IPS-18a (cell line): ENCODE measurements around the gene IL22.
"Not testable (repeated sequence)": the region's sequence is repeated elsewhere in the genome, so short reads cannot be mapped to it uniquely, and the experiment has no call there.

ENCODE experiments used
- H3K27ac ChIP-seq: one replicate; pipeline ENCODE4 v1.5.1; 2013; ENCODE audit warnings: low read length
- H3K27me3 ChIP-seq: one replicate; pipeline ENCODE4 v1.6.1; 2013; ENCODE audit warnings: mild to moderate bottlenecking, low read length; ENCODE audit not compliant: control insufficient read depth, insufficient read depth
- H3K36me3 ChIP-seq: one replicate; pipeline ENCODE4 v1.6.1; 2013; ENCODE audit warnings: low read depth, low read length; ENCODE audit not compliant: control insufficient read depth
- H3K4me1 ChIP-seq: one replicate; pipeline ENCODE4 v1.6.1; 2013; ENCODE audit warnings: low read depth, low read length; ENCODE audit not compliant: control insufficient read depth
- H3K4me3 ChIP-seq: one replicate; pipeline ENCODE4 v1.5.1; 2013; ENCODE audit warnings: low read length
- H3K9ac ChIP-seq: one replicate; pipeline ENCODE4 v1.6.1; 2013; ENCODE audit warnings: mild to moderate bottlenecking, low read length, moderate library complexity
- H3K9me3 ChIP-seq: one replicate; pipeline ENCODE4 v1.6.1; 2013; ENCODE audit warnings: low read depth, low read length; ENCODE audit not compliant: control insufficient read depth

IL22 gene

GRCh38 chr12:68225576-68226476, 27.6 kb downstream of the IL22 start, which contains the start of gene IL26:
IL26 (minus strand) TSS chr12:68225810; CDS start chr12:68225756, 54 bp downstream.
- H3K4me3 ChIP-seq: no peak within 1 kb of the TSS
- no peaks in the 10 kb centered on the region for H3K36me3 ChIP-seq
- H3K9ac ChIP-seq: no peak within 1 kb of the TSS
- no peaks in the 10 kb centered on the region for H3K4me1 ChIP-seq
- no peak within 1 kb of the TSS for H3K27ac ChIP-seq
- H3K9me3 ChIP-seq: no peaks in the 10 kb centered on the region
- H3K27me3 ChIP-seq: no peaks in the 10 kb centered on the region

- Histone ChIP-seq H3K9me3 (no peaks in the 10 kb centered on the region), H3K27ac (no peak overlapping the region), H3K27me3 (no peaks in the 10 kb centered on the region), H3K36me3 (no peaks in the 10 kb centered on the region), H3K4me3 (no peak overlapping the region), H3K4me1 (no peaks in the 10 kb centered on the region), H3K9ac (no peak overlapping the region)
Observed at GRCh38 chr12:68224613-68225285, 28.7 kb downstream of the IL22 start.

- no peaks in the 10 kb centered on the region for H3K27me3 ChIP-seq
- no peaks in the 10 kb centered on the region for H3K9me3 ChIP-seq
- H3K4me3 ChIP-seq: no peak overlapping the region
- no peaks in the 10 kb centered on the region for H3K4me1 ChIP-seq
- H3K27ac ChIP-seq: no peak overlapping the region
- no peak overlapping the region for H3K9ac ChIP-seq
- no peaks in the 10 kb centered on the region for H3K36me3 ChIP-seq
Observed at GRCh38 chr12:68223067-68223747, 30.2 kb downstream of the IL22 start.

- Histone ChIP-seq H3K4me1 (no peaks in the 10 kb centered on the region), H3K9me3 (no peaks in the 10 kb centered on the region), H3K4me3 (no peak overlapping the region), H3K36me3 (no peaks in the 10 kb centered on the region), H3K27ac (no peak overlapping the region), H3K9ac (no peak overlapping the region), H3K27me3 (no peaks in the 10 kb centered on the region)
Observed at GRCh38 chr12:68222326-68222725, 31.1 kb downstream of the IL22 start.

- H3K4me3 ChIP-seq: no peak overlapping the region
- H3K9ac ChIP-seq: no peak overlapping the region
Observed at GRCh38 chr12:68221497-68221896, 31.9 kb downstream of the IL22 start.

GRCh38 chr12:68210875-68211274, 42.5 kb downstream of the IL22 start:
- Histone ChIP-seq H3K4me3 (no peak overlapping the region), H3K27ac (no peak overlapping the region), H3K36me3 (no peaks in the 10 kb centered on the region), H3K9ac (no peak overlapping the region), H3K4me1 (no peaks in the 10 kb centered on the region), H3K27me3 (no peaks in the 10 kb centered on the region), H3K9me3 (no peaks in the 10 kb centered on the region)

More at GRCh38 chr12:68221497-68221896, 31.9 kb downstream of the IL22 start:
- Histone ChIP-seq H3K27ac (no peak overlapping the region), H3K36me3 (no peaks in the 10 kb centered on the region), H3K27me3 (no peaks in the 10 kb centered on the region), H3K9me3 (no peaks in the 10 kb centered on the region), H3K4me1 (no peaks in the 10 kb centered on the region)

GRCh38 chr12:68209048-68209728, 44.2 kb downstream of the IL22 start:
- not testable (repeated sequence) for H3K27me3 ChIP-seq, H3K4me3 ChIP-seq, H3K9ac ChIP-seq, H3K36me3 ChIP-seq, H3K27ac ChIP-seq, H3K9me3 ChIP-seq, H3K4me1 ChIP-seq

- Histone ChIP-seq H3K4me1 (no peaks in the 10 kb centered on the region), H3K27ac (no peak overlapping the region), H3K9me3 (no peaks in the 10 kb centered on the region), H3K4me3 (no peak overlapping the region), H3K9ac (no peak overlapping the region), H3K27me3 (no peaks in the 10 kb centered on the region), H3K36me3 (no peaks in the 10 kb centered on the region)
Observed at GRCh38 chr12:68207276-68207675, 46.1 kb downstream of the IL22 start.

- H3K9ac ChIP-seq: no peak overlapping the region
- H3K4me1 ChIP-seq: no peaks in the 10 kb centered on the region
- H3K27me3 ChIP-seq: no peaks in the 10 kb centered on the region
Observed at GRCh38 chr12:68206446-68206845, 47.0 kb downstream of the IL22 start.

GRCh38 chr12:68203460-68203875, 49.9 kb downstream of the IL22 start:
- Histone ChIP-seq H3K27me3 (no peaks in the 10 kb centered on the region), H3K9me3 (no peaks in the 10 kb centered on the region), H3K4me3 (no peak overlapping the region), H3K9ac (no peak overlapping the region), H3K27ac (no peak overlapping the region), H3K36me3 (no peaks in the 10 kb centered on the region), H3K4me1 (peaks cover 7% of the 10 kb centered on the region)

More at GRCh38 chr12:68206446-68206845, 47.0 kb downstream of the IL22 start:
- H3K9me3 ChIP-seq: no peaks in the 10 kb centered on the region
- H3K27ac ChIP-seq: no peak overlapping the region
- no peaks in the 10 kb centered on the region for H3K36me3 ChIP-seq
- H3K4me3 ChIP-seq: no peak overlapping the region

GRCh38 chr12:68200854-68201253, 52.5 kb downstream of the IL22 start:
- no peaks in the 10 kb centered on the region for H3K36me3 ChIP-seq
- H3K27ac ChIP-seq: no peak overlapping the region
- no peak overlapping the region for H3K4me3 ChIP-seq
- H3K4me1 ChIP-seq: peaks cover 7% of the 10 kb centered on the region
- H3K9ac ChIP-seq: no peak overlapping the region
- no peaks in the 10 kb centered on the region for H3K9me3 ChIP-seq
- H3K27me3 ChIP-seq: no peaks in the 10 kb centered on the region
